Peyer's patch (tissue), 4 donors: ENCODE results near the gene SH3BGR. TPM values are rescaled to one million over a fixed set of nuclear protein-coding genes. Genes with fewer than 3 reads are reported as not detected.

Experiments used
- DNase-seq, 3 donors: peaks; one replicate each; pipeline ENCODE4 v3.0.0-alpha.2; 2017 to 2019
- H3K27ac ChIP-seq, 4 donors: fragments of 200-600 bp; sonication (generic); one replicate each; pipeline ENCODE4 v1.5.1; 2016 to 2019
- H3K27me3 ChIP-seq, 2 donors: fragments of 200-600 bp; sonication (generic); one replicate each; pipeline ENCODE4 v1.5.1; 2019
- H3K36me3 ChIP-seq, 3 donors: fragments of 200-600 bp; sonication (generic); one replicate each; pipeline ENCODE4 v1.5.1; 2016 to 2019
- H3K4me1 ChIP-seq, 4 donors: fragments of 200-600 bp; sonication (generic); one replicate each; pipeline ENCODE4 v1.5.1; 2016 to 2019
- H3K4me3 ChIP-seq, 4 donors: fragments of 200-600 bp; sonication (generic); 1 replicate in 3 of 4; 2 replicates in 1 of 4; pipeline ENCODE4 v1.5.1; 2016 to 2019; ENCODE audit warnings: mild to moderate bottlenecking in 1 of 4
- H3K9me3 ChIP-seq, 4 donors: fragments of 200-600 bp; sonication (generic); one replicate each; pipeline ENCODE4 v1.5.1; 2016 to 2019; ENCODE audit warnings: mild to moderate bottlenecking in 1 of 4
- POLR2A ChIP-seq, 2 donors: fragments of 450-650 bp; IDR thresholded peaks; one replicate each; pipeline ENCODE4 v1.5.1; 2017; ENCODE audit warnings: antibody characterized with exemption in 2 of 2, mild to moderate bottlenecking in 2 of 2, moderate library complexity in 2 of 2
- total RNA-seq, 4 donors: library from RNA; depleted of rRNA; stranded (reverse); fragments of >200 nt; gene quantifications; one replicate each; pipeline ENCODE4 v1.1.0, GENCODE V29; 2016
- TF ChIP-seq, protein P1 (sequence below), 6 experiments: fragments of 450-650 bp in 4 of 6; fragments of 200-600 bp in 2 of 6; sonication (generic) in 1 of 6; IDR thresholded peaks; one replicate each; pipeline ENCODE4 v1.5.1; 2017 to 2019; ENCODE audit warnings: antibody characterized with exemption in 6 of 6, mild to moderate bottlenecking in 3 of 6, moderate library complexity in 1 of 6

The SH3BGR gene
- total RNA-seq, 4 donors from 2014 or later: 2.6 TPM; not detected in 3

DNA sequence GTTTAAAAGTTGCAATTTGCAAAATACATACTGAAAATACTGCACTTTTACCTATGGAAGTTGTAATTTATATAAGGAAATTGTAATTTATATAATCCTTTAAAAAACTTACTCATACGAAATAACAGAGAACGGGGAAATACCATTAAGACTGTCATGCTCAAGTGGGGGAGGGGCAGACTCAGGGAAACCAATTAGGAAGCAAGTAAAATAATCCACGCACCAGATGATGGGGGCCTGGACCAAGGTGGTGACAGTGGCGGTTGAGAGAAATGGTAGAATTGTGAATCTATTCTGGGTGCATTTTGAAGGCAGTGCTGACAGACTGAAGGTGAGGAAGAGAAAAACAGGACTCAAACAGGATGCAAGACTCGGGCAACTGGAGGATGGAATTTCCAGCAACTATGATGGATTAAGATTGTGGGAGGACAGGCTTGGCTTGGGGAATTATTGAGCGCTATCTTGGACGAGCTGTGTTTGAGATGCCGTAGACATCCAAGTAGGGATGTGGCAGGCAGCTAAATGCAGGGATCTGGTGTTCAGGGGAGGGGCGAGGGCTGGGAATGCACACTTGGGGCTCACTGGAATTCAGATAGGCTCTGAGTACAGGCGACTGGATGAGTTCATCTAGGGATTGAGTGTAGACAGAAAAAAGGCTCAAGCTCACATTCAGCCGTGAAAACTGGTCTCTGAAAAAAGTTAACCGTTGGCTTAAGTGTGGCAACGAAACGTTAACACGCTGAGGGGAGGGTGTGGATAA, 7.2 kb upstream of the SH3BGR start:
- no peak for DNase-seq
- Histone ChIP-seq H3K9me3 (no peaks in the 10 kb centered on the region), H3K36me3 (no peaks in the 10 kb centered on the region), H3K4me1 (no peaks in the 10 kb centered on the region), H3K4me3 (peak overlapping the region; percentile 70 to 89 (median 74)), H3K27me3 (no peaks in the 10 kb centered on the region), H3K27ac (peak overlapping the region in 3 of 4 donors; percentile 68 to 87 (median 85))
- no peak for TF ChIP-seq POLR2A (IDR thresholded peaks at IDR 0.05)

DNA sequence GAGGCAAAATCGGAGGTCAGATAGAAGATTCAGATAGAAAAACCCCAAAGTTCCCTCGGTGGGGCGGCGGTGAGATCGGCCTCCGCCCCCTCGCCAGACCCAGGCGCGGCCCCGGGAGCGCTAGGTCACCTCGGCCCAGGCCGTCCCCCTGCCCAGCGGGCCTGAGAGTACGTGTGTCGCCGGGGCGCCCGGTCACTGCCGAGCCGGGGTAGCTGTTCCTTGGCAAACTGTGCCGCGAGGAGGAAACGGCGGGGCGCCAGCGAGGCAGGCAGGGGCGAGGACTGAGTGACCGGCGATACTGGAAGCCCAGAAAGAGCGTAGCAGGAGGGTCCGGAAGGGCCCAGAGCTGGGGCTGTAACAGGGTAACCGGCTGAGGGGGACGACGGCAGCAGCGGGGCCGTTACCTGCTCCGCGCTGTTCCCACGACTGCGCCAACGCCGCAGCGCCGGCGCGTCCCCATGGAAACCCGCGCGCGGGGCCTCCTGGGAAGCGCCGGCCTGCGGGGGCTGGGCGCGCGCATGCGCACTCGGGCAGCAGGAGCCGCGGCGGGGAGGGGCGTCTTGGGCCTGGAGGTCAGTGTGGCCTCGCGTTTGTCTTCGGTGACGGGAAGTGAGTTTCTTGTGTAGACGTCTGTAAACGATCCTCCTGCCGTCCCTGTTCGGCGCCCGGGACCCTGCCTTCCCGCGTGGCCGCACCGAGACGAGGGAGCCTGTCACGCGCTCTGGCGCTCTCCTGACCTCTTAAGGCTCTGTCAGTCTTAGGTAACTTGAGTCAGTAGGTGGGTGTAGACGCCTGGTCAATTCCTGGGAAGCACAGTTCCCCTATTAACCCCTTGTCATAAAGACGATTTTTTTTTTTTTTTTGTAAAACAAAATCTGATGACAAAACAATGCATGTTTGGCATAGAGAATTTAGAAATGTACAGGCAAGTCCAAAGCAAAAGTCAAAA, 6.2 kb upstream of the SH3BGR start, which contains the start of gene LCA5L:
Gene LCA5L (minus strand): TSS at position 458 of the 949 bp plus-strand sequence. CDS start 17,285 bp downstream, outside the sequence.
- no peaks in the 10 kb centered on the region for H3K9me3 ChIP-seq
- peak within 1 kb of the TSS; percentile 68 to 90 (median 86) for H3K27ac ChIP-seq
- H3K36me3 ChIP-seq: no peaks in the 10 kb centered on the region
- peak within 1 kb of the TSS; percentile 70 to 89 (median 74) for H3K4me3 ChIP-seq
- H3K4me1 ChIP-seq: no peaks in the 10 kb centered on the region
- peak; percentile 79 to 95 (median 95) for DNase-seq
- TF ChIP-seq, protein P1, sequence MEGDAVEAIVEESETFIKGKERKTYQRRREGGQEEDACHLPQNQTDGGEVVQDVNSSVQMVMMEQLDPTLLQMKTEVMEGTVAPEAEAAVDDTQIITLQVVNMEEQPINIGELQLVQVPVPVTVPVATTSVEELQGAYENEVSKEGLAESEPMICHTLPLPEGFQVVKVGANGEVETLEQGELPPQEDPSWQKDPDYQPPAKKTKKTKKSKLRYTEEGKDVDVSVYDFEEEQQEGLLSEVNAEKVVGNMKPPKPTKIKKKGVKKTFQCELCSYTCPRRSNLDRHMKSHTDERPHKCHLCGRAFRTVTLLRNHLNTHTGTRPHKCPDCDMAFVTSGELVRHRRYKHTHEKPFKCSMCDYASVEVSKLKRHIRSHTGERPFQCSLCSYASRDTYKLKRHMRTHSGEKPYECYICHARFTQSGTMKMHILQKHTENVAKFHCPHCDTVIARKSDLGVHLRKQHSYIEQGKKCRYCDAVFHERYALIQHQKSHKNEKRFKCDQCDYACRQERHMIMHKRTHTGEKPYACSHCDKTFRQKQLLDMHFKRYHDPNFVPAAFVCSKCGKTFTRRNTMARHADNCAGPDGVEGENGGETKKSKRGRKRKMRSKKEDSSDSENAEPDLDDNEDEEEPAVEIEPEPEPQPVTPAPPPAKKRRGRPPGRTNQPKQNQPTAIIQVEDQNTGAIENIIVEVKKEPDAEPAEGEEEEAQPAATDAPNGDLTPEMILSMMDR (IDR thresholded peaks at IDR 0.05): peak in 2 of 6 experiments; percentile 6 to 37
- TF ChIP-seq POLR2A (IDR thresholded peaks at IDR 0.05): peak; percentile 18 to 53
- no peaks in the 10 kb centered on the region for H3K27me3 ChIP-seq

DNA sequence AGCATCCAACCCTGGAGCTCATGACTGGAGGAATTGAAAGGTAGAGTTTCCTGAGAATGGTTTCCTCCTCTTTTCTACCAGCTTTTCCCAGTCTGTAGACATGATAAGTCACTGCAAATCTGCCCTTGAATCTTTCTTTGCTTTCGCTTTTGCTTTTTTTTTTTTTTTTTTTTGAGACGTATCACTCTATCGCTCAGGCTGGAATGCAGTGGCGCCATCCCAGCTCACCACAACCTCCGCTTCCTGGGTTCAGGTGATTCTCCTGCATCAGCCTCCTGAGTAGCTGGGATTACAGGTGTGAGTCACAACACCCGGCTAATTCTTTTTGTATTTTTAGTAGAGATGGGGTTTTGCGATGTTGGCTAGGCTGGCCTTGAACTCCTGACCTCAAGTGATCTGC, 4.5 kb upstream of the SH3BGR start:
- H3K4me1 ChIP-seq: no peaks in the 10 kb centered on the region
- H3K4me3 ChIP-seq: no peak overlapping the region
- H3K27me3 ChIP-seq: no peaks in the 10 kb centered on the region
- no peak for DNase-seq
- no peak overlapping the region for H3K27ac ChIP-seq
- no peaks in the 10 kb centered on the region for H3K9me3 ChIP-seq
- no peaks in the 10 kb centered on the region for H3K36me3 ChIP-seq
- TF ChIP-seq, protein P1 (IDR thresholded peaks at IDR 0.05): no peak
- TF ChIP-seq POLR2A (IDR thresholded peaks at IDR 0.05): no peak

DNA sequence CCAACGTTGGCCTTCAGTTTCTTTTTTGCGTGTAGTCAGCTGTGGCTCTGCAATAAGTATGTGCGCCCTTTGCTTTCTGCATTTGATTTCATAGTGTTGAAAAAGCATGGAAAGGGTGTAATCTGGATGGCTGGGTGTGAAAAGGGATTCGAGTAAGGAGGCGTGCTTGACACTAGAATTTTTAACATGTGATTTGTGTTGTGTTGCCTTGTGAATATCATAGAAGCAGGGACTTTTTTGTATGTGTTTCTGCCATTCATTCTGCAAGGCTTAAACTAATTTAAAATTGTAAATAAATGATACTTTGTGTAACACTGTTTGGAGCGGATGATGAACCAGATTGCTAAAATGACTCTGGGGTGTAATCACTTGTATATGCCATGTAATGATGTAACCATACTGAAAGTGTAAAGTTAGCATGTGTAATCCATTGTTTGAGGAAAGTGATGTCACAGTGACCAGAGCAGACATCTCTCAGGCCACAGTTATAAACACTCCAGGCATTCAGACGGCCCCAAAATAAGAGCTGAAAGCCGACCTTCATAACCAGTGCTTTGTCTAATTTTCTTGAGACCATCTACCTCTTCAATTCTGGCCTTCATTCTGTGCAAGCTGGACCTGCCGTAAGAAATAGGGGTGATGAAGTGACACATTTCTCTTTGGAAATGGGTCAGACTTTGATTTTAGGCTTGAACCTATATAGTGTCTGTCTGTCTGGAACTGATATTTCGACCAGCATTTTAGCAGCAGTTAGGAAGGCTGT, 618 bp downstream of the SH3BGR start:
- DNase-seq: no peak
- H3K4me1 ChIP-seq: no peaks in the 10 kb centered on the region
- H3K27ac ChIP-seq: peak overlapping the region in 1 of 4 donors; percentile 37
- TF ChIP-seq, protein P1 (IDR thresholded peaks at IDR 0.05): no peak
- no peak overlapping the region for H3K4me3 ChIP-seq
- no peaks in the 10 kb centered on the region for H3K36me3 ChIP-seq
- H3K27me3 ChIP-seq: no peaks in the 10 kb centered on the region
- H3K9me3 ChIP-seq: no peaks in the 10 kb centered on the region

DNA sequence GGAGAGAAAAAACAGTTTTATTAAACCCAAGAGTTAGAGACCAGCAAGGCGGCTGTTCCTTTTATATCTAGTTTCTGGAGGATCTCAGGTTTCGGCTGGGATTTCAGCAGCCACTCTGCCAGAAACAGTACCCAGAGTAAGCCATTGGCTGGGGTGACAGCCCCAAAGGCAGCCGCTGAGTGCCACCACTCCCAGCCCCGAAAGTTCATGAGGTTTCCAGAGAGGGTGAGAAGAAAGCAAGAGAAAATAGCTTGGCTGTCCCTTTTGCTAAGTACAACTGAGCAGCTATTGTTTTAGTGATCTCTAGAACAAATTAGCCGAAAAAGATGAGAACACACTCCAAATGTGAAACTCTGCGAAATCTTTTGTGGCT, 1.2 kb downstream of the SH3BGR start:
- no peaks in the 10 kb centered on the region for H3K9me3 ChIP-seq
- H3K4me1 ChIP-seq: no peaks in the 10 kb centered on the region
- no peak for DNase-seq
- H3K27ac ChIP-seq: peak overlapping the region in 1 of 4 donors; percentile 37
- H3K4me3 ChIP-seq: no peak overlapping the region
- TF ChIP-seq POLR2A (IDR thresholded peaks at IDR 0.05): no peak
- TF ChIP-seq, protein P1 (IDR thresholded peaks at IDR 0.05): no peak
- H3K36me3 ChIP-seq: no peaks in the 10 kb centered on the region
- H3K27me3 ChIP-seq: no peaks in the 10 kb centered on the region
